Ureter (tissue), 1 donor: ENCODE measurements around the gene GMPR. TPM values are rescaled to one million over a fixed set of nuclear protein-coding genes. Genes with fewer than 3 reads are reported as not detected.

ENCODE experiments used
- DNase-seq: peaks from one replicate; pipeline ENCODE4 v3.0.0-alpha.2; 2020; ENCODE audit warnings: low spot score
- total RNA-seq: library from RNA; stranded (reverse); gene quantifications from one replicate; pipeline ENCODE4 v1.2.4, GENCODE V29; 2023
- donor health status: DM: yes; HTN: yes; CAD: no.

GMPR gene
- total RNA-seq, result 2.3 TPM

DNA sequence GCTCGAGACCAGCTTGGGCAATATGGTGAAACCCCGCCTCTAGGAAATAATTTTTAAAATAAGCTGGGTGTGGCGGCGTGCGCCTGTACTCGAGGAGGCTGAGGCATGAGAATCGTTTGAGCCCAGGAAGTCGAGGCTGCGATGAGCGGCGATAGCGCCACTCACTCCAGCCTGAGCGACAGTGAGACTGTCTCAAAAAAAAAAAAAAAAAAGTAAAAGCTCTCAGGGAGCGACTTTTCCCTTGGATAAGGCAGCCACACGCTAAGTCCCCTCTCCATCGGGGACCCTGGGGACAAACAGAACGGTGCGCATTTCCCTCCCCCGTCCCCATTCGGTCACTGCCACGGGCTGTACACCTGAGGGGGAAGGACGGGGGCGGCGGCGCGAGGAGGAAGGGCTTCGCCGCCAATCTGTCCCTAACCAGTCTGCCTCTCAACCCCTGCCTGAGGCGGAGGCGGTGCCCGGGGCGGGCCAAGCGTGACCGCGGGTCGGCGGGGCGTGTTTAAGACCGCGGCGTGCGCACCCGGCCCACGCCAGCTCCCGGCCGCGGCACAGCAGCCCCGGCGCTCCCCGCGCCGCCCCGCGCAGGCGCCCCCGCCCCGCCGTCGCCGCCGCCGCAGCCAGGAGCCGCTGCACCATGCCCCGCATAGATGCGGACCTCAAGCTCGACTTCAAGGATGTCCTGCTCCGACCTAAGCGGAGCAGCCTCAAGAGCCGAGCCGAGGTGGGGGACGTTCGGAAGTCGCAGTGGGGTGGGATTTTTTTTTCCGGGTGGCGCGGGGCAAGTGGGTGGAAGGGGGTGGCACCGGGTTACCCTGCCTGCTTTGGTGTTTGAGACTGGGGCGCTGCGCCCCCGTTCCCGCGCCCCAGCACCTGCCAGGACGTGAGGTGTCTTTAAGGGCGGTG, at the start of gene GMPR:
GMPR (plus strand) TSS at position 531 of the 906 bp plus-strand sequence; CDS start at position 638, 107 bp downstream.
- peak; percentile 70 for DNase-seq

DNA sequence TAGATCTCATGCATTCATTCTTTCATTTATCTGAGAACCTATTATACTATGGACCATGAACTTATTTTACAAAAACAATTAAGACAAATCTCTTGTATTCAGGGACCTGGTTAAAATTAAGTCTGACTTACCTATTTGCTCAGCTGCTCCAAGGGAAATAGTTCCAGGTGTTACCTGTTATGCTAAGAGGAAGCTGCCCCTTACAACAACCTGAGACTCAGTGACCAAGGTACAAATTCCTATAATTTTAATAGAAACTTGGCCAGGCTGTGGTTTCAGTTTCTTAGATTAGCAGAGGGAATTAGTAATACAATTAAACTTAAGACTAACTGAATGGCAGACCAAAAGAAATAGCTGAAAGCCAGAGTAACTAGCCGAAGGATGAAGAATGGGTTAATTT, 48.2 kb upstream of the GMPR start:
- no peak for DNase-seq

DNA sequence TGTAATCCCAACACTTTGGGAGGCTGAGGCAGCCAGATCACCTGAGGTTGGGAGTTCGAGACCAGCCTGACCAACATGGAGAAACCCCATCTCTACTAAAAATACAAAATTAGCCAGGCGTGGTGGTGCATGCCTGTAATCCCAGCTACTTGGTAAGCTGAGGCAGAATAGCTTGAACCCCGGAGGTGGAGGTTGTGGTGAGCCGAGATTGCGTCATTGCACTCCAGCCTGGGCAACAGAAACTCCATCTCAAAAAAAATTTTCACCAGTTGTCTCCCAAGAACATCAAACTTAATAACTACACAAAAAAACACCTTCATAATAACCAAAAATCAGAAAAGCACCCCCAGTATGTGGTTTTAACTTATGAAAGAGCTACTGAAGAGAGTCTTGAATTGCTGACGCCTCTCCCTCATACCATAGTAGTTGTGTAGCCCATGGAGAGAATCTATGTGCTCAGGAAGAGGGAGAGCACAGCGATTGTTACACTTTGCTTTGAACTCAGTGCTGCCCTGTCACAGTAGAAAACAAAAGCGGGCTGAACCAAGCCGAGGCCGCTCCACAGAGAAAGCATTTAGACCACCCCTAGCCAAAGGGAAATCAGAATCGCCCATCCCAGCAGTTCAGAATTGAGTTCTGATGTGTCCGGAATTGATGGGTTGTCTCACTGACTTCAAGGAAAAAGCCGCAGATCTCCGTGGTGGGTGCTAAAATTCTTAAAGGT, 42.0 kb upstream of the GMPR start:
- DNase-seq, result no peak

DNA sequence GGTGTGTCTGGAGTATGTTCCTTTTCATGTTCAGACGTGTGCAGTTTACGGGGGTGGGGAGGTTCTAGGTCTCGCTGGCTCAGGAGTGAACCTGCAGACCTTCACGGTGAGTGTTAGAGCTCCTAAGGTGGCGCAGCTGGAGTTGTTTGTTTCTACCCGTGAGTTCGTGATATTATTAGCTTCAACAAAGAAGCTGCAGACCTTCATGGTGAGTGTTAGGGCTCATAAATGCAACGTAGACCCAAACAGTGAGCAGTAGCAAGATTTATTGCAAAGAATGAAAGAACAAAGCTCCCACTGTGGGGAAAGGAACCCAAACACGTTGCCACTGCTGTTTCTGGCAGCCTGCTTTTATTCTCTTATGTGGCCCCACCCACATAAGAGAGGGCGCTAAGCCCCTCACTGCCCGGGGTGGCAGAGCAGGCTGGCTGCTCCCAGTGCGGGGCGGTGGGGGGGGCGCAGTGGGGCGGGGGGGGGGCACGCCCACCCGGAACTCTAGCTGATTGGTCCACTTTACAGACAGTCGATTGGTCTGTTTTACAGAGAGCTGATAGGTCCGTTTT, 41.3 kb upstream of the GMPR start:
- no peak for DNase-seq

DNA sequence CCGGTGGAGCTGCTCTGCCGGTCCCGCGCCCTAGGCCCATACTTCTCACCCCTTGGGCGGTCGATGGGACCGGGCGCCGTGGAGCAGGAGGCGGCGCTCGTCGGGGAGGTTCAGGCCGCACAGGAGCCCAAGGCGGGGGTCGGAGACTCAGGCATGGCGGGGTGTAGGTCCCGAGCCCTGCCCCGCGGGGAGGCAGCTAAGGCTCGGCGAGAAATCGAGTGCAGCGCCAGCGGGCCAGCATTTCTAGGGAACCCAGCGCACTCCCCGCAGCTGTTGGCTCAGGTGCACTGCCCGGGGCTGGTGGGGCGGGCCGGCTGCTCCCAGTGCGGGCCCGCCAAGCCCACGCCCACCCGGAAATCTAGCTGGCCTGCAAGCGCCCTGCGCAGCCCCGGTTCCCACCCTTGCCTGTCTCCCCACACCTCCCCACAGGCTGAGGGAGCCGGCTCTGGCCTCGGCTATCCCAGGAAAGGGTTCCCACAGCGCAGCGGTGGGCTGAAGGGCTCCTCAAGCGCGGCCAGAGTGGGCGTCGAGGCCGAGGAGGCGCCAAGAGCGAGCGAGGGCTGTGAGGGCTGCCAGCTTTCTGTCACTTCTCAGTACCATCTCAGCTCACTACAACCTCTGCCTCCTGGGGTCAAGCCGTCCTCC, 40.2 kb upstream of the GMPR start:
- DNase-seq, result no peak

DNA sequence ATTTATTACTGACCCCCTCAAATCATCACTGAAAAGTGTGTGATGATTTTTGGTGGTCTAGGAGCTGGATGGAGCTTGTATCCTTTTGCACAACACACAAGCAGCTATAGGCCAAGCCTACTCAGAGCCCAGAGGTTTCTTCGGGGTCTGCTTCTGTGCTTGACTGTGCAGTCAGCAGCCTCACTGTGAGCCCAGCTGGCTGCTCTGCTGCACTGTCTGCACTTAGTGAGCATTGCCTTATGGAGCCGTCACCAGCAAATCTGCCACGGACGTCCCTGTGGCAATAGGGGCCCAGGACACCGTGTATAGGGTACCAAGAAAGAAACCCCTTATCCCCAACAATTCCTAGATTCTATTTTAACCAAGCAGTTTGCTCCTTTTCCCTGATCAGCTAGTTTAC, 38.6 kb upstream of the GMPR start:
- DNase-seq, result no peak

DNA sequence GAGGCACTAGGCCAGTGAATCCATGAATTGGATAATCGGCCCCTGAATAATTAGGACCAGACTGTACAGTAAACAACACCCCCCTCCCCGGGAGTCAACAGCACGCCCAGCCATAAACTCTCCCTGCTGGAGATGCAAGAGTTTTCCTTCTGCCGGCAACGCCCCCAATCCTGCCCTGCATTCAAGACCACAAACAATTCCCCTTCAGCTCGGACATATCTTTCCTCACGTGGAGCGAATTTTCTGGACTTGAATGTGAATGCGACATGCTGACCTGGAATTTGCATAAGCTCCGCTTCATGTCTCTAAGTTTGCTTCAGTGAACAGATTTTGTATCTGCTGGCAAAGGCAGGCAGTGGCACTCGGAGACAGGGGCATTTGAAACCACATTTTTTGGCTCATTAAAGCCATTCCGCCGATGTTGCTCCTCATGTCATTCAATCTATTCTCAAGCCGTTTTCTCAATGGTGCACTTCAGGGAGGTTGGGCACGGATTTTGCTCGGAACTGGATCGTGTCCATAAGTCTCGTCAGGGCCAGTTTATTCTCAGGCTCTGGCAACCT, 38.0 kb upstream of the GMPR start:
- DNase-seq, result no peak

DNA sequence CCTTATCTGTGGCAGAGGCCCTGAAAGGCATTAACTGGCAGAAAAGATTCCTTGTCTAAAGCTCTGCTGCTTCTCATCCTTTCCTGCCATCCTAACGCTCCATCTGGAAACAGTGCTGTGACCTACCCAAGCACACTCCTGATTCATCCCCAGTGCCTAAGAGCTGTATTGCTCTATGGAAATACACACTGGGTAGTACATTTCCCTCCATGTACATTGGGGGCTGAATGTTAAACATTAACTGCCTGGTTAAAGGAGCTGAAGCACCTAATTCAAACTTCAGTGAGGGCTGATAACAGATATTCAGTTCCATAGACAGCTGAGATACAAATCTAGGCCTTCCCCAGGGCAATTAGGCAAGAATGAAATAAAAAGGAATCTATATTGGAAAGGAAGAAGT, 36.7 kb upstream of the GMPR start:
- DNase-seq, result no peak

DNA sequence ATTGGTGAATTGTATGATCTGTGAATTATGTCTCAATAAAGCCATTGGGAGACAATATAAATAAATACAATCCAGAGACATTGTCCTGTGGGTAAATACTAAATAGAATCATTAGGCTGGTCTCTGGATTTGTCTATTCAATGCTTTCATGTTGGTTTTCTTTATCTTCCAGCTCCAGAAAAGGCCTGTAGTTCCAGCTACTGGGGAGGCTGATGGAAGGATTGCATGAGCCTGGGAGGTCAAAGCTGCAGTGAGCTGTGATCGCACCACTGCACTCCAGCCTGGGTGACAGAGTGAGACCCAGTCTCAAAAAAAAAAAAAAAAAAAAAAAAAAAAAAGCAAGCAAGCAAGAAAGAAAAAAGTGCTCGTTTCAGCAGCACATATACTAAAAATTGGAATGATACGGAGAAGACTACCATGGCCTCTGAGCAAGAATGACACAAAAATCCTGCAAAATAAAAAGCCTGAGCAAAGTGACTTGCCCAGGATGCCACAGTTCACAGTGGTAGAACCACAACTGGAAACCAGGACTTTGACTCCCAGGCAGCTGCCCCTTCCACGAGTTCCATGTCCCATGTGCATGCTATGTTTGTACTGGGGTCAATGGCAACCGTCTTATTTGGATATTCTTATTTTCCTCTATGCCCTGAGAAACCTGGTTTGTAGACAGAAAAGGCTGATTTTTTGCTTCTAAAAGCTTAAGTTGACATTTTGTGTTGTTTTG, 33.6 kb upstream of the GMPR start:
- no peak for DNase-seq

DNA sequence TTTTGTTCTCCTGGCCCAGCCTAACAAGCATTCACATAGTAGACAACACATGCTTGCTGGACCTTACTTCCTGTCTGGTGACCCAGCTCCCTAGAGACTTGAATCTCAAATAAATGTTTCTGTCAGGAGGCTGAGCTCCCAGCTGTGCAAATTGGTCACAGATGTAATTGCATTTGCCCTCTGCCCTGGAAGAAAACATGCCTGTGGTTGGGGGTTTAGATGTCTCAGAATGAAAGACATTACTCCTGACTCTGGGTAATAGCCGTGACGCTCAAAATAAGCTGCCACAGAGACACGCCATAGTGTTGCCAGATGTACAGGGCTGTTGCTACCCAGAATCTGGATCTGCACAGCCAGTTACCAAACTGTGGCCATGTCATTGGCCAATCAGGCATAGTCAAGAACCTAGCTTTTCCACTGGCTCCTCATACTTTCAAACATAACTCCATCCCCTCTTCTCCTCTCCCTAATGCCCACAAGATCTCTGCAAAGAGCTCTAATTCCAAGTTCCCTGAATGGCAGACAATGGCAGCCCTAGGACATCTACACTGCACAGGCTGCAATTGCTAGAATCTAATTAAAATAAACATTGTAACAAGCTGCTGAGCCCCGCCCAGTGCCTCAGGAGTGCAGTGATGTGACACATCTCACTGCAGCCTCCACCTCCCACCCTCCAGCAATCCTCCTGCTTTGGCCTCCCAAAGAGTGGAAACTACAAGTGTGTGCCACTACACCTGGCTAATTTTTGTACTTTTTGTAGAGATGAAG, 32.8 kb upstream of the GMPR start:
- no peak for DNase-seq

DNA sequence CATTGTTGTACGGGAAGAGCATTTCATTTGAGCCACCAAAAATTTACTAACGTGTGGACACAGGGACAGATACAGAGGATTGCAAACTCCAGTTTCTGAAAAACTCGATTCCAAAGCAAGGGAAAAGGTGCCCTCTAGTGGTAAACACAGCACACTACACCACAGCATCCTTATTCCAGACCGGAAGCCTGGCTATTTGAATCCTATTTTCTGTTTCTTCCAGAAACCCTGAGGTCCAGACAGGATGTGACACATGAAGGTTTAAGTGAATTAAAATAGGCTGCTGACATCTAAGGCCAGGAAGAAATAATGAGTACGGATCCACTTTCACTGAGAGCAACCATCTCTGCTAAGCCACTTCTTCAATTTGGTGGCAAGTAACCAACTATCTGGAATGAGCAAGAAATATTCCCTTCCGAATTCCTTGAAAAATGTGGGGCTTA, 31.8 kb upstream of the GMPR start:
- DNase-seq, result peak; percentile 64

DNA sequence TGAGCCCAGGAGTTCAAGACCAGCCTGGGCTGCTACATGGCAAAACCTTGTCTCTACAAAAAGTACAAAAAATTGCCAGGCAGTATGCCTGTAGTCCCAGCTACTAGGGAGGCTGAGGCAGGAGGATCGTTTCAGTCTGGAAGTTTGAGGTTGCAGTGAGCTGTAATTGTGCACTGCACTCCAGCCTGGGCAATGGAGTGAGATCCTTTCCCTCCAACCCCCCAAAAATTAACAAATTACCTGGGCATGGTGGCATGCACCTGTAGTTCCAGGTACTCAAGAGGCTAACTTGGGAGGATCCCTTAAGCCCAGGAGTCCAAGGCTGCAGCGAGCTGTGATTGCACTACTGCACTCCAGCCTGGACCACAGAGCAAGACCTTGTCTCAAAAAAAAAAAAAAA, 29.4 kb upstream of the GMPR start:
- no peak for DNase-seq

DNA sequence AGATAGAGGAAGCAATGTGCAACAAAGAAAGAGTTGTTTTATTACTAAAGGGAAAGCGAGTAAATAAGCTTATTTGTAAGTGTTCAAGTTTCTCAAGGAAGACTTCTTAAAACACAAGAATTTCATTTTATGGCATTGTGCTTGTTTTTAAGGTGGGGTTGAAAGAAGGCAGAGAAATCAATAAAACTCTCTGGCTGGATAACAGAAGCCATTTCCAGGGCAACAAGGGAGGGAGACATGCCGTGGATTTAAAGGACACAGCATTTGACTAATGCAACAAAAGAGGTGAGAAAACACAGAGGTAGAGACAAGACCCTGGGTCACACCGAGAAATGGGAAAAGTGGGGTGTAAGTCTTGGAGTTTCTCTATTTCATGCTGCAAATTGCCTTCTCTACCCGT, 28.8 kb upstream of the GMPR start:
- no peak for DNase-seq

DNA sequence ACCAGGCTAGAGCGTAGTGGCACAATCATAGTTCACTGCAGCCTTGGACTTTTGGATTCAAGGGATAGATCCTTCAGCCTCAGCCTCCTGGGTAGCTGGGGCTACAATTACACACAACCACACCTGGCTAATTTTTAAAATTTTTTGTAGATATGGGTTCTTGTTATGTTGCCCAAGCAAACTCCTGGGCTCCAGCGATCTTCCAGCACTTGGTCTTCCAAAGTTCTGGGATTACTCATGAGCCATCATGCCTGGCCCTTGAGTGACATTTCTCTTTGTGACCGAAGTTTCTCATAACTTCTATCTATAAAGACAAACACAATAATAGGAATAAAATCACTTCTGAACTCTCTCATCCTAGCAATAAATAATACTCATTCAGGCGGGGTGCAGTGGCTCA, 26.1 kb upstream of the GMPR start:
- no peak for DNase-seq

DNA sequence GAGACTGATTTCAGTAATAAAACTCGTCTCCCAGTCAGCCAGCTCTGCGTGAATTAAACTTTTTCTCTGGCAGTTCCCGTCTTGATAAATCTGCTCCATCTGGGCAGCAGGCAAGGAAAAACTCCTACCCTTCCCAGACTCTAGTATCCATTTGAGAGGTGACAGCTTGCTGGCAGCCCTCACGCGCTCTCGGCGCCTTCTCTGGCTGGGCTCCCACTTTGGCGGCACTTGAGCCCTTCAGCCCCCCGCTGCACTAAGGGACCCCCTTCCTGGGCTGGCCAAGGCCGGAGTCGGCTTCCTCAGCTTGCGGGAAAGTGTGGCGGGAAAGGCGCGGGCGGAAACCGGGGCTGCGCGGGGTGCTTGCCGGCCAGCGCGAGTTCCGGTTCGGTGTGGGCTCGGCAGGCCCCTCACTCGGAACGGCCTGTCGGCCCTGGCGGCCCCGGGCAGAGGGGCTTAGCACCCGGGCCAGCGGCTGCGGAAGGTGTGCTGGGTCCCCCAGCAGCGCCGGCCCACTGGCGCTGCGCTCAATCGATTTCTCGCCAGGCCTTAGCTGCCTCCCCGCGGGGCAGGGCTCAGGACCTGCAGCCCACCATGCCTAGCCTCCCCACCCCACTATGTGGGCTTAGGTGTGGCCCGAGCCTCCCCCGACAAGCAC, 21.8 kb upstream of the GMPR start:
- no peak for DNase-seq

DNA sequence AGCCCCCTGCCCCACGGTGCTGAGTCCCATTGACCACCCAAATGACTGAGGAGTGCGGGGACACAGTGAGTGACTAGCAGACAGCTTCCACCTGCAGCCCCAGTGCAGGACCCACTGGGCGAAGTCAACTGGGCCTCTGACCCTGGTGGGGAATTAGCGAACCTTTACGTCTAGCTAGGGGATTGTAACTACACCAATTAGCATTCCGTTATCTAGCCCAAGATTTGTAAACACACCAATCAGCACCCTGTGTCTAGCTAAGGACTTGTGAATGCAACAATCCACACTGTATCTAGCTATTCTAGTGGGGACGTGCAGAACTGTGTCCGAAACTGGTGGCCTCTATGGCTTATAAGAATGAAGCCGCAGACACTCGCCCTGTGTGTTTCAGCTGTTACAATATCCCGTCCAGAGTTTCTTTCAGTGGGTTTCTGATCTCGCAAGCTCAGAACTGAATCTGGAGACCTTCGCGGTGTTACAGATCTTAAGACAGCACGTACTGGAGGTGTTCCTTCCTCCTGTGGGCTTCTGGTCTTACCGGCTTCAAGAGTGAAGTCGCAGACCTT, 21.1 kb upstream of the GMPR start:
- DNase-seq, result no peak

DNA sequence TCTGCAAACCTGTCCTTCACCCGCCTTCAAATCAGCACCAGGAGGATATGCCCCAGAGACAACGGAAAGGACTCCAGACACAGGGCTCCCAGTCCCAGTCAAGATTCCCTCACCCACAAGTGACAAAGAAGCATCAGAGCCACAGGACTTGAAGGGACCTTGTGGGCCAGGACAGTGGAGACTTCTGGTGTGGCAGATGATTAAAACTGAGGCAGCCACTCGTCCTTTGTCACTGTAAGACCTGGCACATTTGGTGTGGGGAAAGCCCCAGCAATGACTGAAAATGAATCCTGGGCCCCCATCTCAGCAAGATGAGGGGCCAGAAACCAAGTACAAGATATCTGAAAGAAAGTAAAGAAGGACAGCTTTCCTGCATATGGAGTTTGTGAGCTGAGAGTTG, 15.6 kb upstream of the GMPR start:
- DNase-seq, result no peak

DNA sequence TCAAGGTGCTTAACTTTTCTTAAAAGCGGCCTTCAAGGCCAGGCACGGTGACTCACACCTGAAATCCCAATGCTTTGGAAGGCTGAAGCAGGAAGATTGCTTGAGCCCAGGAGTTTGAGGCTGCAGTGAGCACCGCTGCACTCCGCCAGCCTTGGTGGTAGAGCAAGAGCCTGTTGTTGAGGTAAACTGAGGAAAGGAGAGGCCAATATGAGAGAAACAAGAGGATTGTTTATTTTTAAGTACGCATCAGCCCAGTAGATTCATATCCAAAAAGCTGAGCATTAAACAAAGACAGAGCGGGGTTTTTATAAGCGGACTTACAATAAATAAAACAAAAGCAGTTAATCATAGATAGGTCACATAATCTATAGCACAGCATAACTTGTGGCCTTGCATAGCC, 15.0 kb upstream of the GMPR start:
- no peak for DNase-seq

DNA sequence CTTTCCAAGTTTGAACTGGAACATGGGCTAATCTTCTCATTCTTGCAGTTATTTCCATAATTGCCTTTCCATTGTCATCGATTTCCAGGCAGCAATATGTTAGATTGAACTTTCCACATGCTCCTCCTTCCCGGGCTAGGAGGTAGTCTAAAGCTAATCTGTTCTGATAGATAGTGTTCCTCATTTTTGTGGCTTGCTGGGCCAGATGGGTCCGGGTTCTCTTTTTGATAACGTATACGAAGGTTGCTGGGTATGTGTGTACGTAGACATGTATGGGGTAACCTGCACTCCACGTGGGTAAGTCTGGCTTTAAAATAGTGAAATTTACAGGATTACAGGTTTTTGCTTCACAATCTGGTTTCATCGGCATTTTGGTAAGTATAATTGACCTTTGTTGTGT, 14.0 kb upstream of the GMPR start:
- no peak for DNase-seq
